PC-3 (cell line): ENCODE measurements around the gene NLRP10. TPM values are rescaled to one million over a fixed set of nuclear protein-coding genes. Genes with fewer than 3 reads are reported as not detected.
"Not testable (repeated sequence)": the region's sequence is repeated elsewhere in the genome, so short reads cannot be mapped to it uniquely, and the experiment has no call there.

ENCODE experiments used
- ATAC-seq: fragments of 200-7000 bp; cut with Tn5 transposase; 2 replicates; pipeline ENCODE4 v1.9.1; 2020; ENCODE audit warnings: mild to moderate bottlenecking, moderate library complexity
- BruUV-seq: library from RNA; stranded (reverse); fragments of 400-500 nt; replicated peaks from 2 replicates; lab custom pipeline; 2021; lab: Mats Ljungman, UMichigan
- CTCF ChIA-PET: fragments of 300-600 bp; sonication (Branson Sonifier 250); formaldehyde crosslinking; loops from one replicate; lab custom pipeline; 2022; ENCODE audit warnings: antibody characterized with exemption; lab: Charles Lee
- POLR2A ChIA-PET: fragments of 300-600 bp; sonication (Branson Sonifier 250); formaldehyde crosslinking; loops from one replicate; lab custom pipeline; 2022; ENCODE audit warnings: antibody characterized with exemption; ENCODE audit not compliant: unreplicated experiment; lab: Charles Lee
- DNase-seq: peaks from one replicate; pipeline ENCODE4 v3.0.0-alpha.2; 2015
- H2AFZ ChIP-seq: fragments of 300-600 bp; sonication (generic); 2 replicates; pipeline ENCODE4 v1.6.0; 2016; ENCODE audit warnings: antibody characterized with exemption, low read length
- H3F3A ChIP-seq: fragments of 300-600 bp; sonication (generic); one replicate; pipeline ENCODE4 v1.6.0; 2017; ENCODE audit warnings: antibody characterized with exemption, low read length, control low read depth, mild to moderate bottlenecking; ENCODE audit not compliant: unreplicated experiment
- H3K27ac ChIP-seq: fragments of 300-600 bp; sonication (generic); 2 replicates; pipeline ENCODE4 v1.5.1; 2016; ENCODE audit warnings: mild to moderate bottlenecking, low read length
- H3K27me3 ChIP-seq: fragments of 300-600 bp; sonication (generic); 2 replicates; pipeline ENCODE4 v1.6.1; 2016; ENCODE audit warnings: low read length, mixed read lengths
- H3K36me3 ChIP-seq: fragments of 300-600 bp; sonication (generic); 2 replicates; pipeline ENCODE4 v1.6.1; 2016; ENCODE audit warnings: low read depth, mixed run types, low read length, mixed read lengths
- H3K4me1 ChIP-seq: fragments of 300-600 bp; sonication (generic); 2 replicates; pipeline ENCODE4 v1.5.1; 2016; ENCODE audit warnings: low read length; ENCODE audit not compliant: insufficient read depth
- H3K4me2 ChIP-seq: fragments of 300-600 bp; sonication (generic); 2 replicates; pipeline ENCODE4 v1.6.0; 2016; ENCODE audit warnings: low read length
- H3K4me3 ChIP-seq: fragments of 300-600 bp; sonication (generic); 2 replicates; pipeline ENCODE4 v1.5.1; 2016; ENCODE audit warnings: mild to moderate bottlenecking, low read length, mixed read lengths
- H3K79me2 ChIP-seq: fragments of 300-600 bp; sonication (generic); 2 replicates; pipeline ENCODE4 v1.6.1; 2017; ENCODE audit warnings: low read length, mixed read lengths
- H3K9ac ChIP-seq: fragments of 300-600 bp; sonication (generic); 2 replicates; pipeline ENCODE4 v1.6.0; 2016; ENCODE audit warnings: mild to moderate bottlenecking, low read length
- H3K9me2 ChIP-seq: fragments of 300-600 bp; sonication (generic); replicated peaks from 2 replicates; pipeline ENCODE4 v1.6.1; 2016; ENCODE audit warnings: mixed run types, low read length, mixed read lengths
- H3K9me3 ChIP-seq: fragments of 300-600 bp; sonication (generic); 2 replicates; pipeline ENCODE4 v1.6.1; 2016; ENCODE audit warnings: low read length, mixed read lengths
- H4K20me1 ChIP-seq: fragments of 300-600 bp; sonication (generic); 2 replicates; pipeline ENCODE4 v1.6.1; 2016; ENCODE audit warnings: low read length, mixed read lengths
- EZH2 ChIP-seq: fragments of 300-600 bp; sonication (generic); IDR thresholded peaks from one replicate; pipeline ENCODE4 v1.6.1; 2017; ENCODE audit warnings: antibody characterized with exemption, mild to moderate bottlenecking, low read length; ENCODE audit not compliant: unreplicated experiment
- EZH2phosphoT487 ChIP-seq: fragments of 300-600 bp; sonication (generic); IDR thresholded peaks from 2 replicates; pipeline ENCODE4 v1.6.1; 2018; ENCODE audit warnings: mild to moderate bottlenecking, antibody characterized with exemption, low read length, borderline replicate concordance
- intact Hi-C: fragments of 100-400 bp; cut with micrococcal nuclease; formaldehyde crosslinking; loops from 2 replicates; pipeline ENCODE4 v1.9.0; 2023
- total RNA-seq: library from RNA; depleted of rRNA; stranded (reverse); fragments of >200 nt; gene quantifications from 2 replicates; pipeline ENCODE4 v1.2.3, GENCODE V29; 2014
- TF ChIP-seq, protein P1 (sequence below): fragments of 300-600 bp; sonication (generic); conservative IDR thresholded peaks from 2 replicates; pipeline ENCODE4 v1.5.1; 2017; ENCODE audit warnings: antibody characterized with exemption, low read depth, mild to moderate bottlenecking, low read length

Gene NLRP10
- total RNA-seq, 1 experiment from 2014 or later: 1.9 TPM

DNA sequence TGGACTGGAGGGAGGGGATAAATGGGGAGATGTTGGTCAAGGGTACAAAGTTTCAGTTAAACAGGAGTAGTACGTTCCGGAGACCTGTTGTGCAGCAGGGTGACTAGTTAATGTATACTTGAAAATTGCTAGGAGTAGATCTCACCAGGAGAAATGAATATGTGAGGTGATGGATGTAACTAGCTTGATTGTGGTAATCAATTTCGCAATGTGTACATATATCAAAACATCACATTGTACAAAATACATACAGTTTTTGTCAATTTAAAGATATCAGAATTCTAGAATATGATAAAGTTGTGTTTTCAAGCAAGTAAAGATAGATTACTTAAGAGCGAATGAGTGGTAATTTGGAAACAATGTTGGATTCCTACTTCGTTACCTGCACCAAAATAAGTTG, 35.1 kb upstream of the NLRP10 start:
- Histone ChIP-seq H3K9me3 (no peaks in the 10 kb centered on the region), H3K79me2 (no peaks in the 10 kb centered on the region), H3K27ac (no peak overlapping the region), H3F3A (no peaks in the 10 kb centered on the region), H3K9ac (no peak overlapping the region), H3K4me3 (no peak overlapping the region), H3K9me2 (no peaks in the 10 kb centered on the region), H3K27me3 (no peaks in the 10 kb centered on the region), H3K4me1 (no peaks in the 10 kb centered on the region), H2AFZ (no peak overlapping the region), H3K4me2 (no peak overlapping the region), H4K20me1 (no peaks in the 10 kb centered on the region), H3K36me3 (peaks cover 42% of the 10 kb centered on the region)
- ChIA-PET CTCF (no interaction called here), POLR2A (interaction anchor here (0.6 kb wide), 1 partner anchor 13 kb away, joined by 3 read pairs; the partner anchor contains the start of gene EIF3F)
- no peak for TF ChIP-seq EZH2phosphoT487
- TF ChIP-seq, protein P1, sequence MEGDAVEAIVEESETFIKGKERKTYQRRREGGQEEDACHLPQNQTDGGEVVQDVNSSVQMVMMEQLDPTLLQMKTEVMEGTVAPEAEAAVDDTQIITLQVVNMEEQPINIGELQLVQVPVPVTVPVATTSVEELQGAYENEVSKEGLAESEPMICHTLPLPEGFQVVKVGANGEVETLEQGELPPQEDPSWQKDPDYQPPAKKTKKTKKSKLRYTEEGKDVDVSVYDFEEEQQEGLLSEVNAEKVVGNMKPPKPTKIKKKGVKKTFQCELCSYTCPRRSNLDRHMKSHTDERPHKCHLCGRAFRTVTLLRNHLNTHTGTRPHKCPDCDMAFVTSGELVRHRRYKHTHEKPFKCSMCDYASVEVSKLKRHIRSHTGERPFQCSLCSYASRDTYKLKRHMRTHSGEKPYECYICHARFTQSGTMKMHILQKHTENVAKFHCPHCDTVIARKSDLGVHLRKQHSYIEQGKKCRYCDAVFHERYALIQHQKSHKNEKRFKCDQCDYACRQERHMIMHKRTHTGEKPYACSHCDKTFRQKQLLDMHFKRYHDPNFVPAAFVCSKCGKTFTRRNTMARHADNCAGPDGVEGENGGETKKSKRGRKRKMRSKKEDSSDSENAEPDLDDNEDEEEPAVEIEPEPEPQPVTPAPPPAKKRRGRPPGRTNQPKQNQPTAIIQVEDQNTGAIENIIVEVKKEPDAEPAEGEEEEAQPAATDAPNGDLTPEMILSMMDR: no peak
- no peak for TF ChIP-seq EZH2
- DNase-seq: no peak
- BruUV-seq: no TSS peak
- no peak for ATAC-seq
- intact Hi-C loops: no loop called here

DNA sequence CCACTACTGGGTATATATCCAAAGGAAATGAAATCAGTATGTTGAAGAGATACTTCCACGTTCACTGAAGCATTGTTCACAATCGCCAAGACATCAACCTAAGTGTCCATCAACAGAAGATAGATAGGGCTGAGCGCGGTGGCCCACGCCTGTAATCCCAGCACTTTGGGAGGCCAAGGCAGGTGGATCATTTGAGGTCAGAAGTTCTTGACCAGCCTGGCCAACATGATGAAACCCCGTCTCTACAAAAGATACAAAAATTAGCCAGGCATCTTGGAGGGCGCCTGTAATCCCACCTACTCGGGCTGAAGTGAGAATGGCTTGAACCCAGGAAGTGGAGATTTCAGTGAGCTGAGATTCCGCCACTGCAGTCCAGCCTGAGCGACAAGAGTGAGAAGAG, 34.5 kb upstream of the NLRP10 start:
- Histone ChIP-seq H3K27ac (no peak overlapping the region), H3K4me3 (no peak overlapping the region), H3K9ac (no peak overlapping the region), H3F3A (no peaks in the 10 kb centered on the region), H3K4me2 (no peak overlapping the region), H3K36me3 (peaks cover 48% of the 10 kb centered on the region), H3K79me2 (no peaks in the 10 kb centered on the region), H3K9me2 (no peaks in the 10 kb centered on the region), H3K9me3 (no peaks in the 10 kb centered on the region), H2AFZ (no peak overlapping the region), H3K27me3 (no peaks in the 10 kb centered on the region), H4K20me1 (no peaks in the 10 kb centered on the region), H3K4me1 (no peaks in the 10 kb centered on the region)
- intact Hi-C loops: no loop called here
- TF ChIP-seq EZH2 (no peak), EZH2phosphoT487 (no peak)
- TF ChIP-seq, protein P1: no peak
- CTCF ChIA-PET: interaction anchor here (0.8 kb wide), 1 partner anchor 13 kb away, joined by 3 read pairs; the partner anchor contains the start of gene EIF3F
- DNase-seq: no peak
- POLR2A ChIA-PET: no interaction called here
- no TSS peak for BruUV-seq
- ATAC-seq: no peak

DNA sequence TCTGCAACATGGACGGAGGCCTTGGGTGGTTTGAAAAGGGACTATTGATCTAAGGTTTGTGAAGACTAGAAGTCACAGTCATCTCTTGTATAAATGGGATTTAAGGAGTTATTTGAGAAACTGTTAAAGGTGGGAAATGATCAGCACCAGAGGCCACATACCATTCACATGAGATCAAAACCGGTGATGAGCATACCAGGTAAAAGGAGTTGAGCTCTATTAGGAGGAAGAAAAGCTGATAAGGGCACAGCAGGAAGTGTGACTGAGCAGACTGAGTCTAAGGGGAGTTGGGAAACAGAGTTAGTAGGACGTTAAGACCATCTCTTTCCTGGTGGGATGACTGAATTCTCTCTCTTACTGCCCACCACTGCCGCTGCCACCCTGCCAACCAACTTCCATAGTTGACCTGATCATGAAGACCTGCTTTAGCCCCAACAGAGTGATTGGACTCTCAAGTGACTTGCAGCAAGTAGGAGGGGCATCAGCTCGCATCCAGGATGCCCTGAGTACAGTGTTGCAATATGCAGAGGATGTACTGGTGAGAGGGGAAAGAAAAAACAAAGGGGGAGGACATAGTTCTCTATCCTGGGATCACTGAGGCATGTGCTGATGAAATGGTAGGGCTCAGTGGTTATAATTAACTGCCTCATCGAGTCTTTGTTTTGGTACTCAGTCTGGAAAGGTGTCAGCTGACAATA, 29.5 kb upstream of the NLRP10 start:
- TF ChIP-seq, protein P1: no peak
- TF ChIP-seq EZH2: no peak
- TF ChIP-seq EZH2phosphoT487: no peak
- intact Hi-C loops: no loop called here
- no peak for ATAC-seq
- Histone ChIP-seq H4K20me1 (0 out of 2 replicates have a peak, but pooled peaks cover 8% of the 10 kb centered on the region), H3K36me3 (peaks cover 82% of the 10 kb centered on the region), H3K9ac (no peak overlapping the region), H3K4me3 (no peak overlapping the region), H3F3A (no peaks in the 10 kb centered on the region), H3K27me3 (no peaks in the 10 kb centered on the region), H3K79me2 (peaks cover 9% of the 10 kb centered on the region), H3K4me2 (no peak overlapping the region), H3K9me3 (no peaks in the 10 kb centered on the region), H3K9me2 (no peaks in the 10 kb centered on the region), H2AFZ (no peak overlapping the region), H3K4me1 (no peaks in the 10 kb centered on the region), H3K27ac (no peak overlapping the region)
- DNase-seq: no peak
- POLR2A ChIA-PET: no interaction called here
- CTCF ChIA-PET: no interaction called here
- no TSS peak for BruUV-seq

DNA sequence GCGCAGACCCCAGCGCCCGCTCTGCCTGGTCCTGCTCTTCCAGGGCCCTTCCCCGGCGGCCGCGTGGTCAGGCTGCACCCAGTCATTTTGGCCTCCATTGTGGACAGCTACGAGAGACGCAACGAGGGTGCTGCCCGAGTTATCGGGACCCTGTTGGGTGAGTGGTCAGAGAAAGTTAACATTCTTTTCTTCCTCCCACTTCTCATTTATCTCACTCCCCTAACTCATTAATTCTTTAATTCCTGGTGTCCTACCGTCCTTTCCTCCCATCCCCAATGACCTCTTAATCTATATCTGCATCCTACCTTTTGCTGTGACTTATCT, 22.3 kb upstream of the NLRP10 start:
- H3K27me3 ChIP-seq, BruUV-seq, H3K9me2 ChIP-seq, DNase-seq, H3K9me3 ChIP-seq, H3K27ac ChIP-seq, H3F3A ChIP-seq: not testable (repeated sequence)
- Histone ChIP-seq H2AFZ (peak overlapping the region; percentile 67; the same call in 1 of the 2 replicates), H4K20me1 (peaks cover 15% of the 10 kb centered on the region; the same call in 1 of the 2 replicates), H3K79me2 (peaks cover 36% of the 10 kb centered on the region), H3K9ac (peak overlapping the region; percentile 90), H3K36me3 (peaks cover 34% of the 10 kb centered on the region), H3K4me3 (peak overlapping the region; percentile 100), H3K4me2 (peak overlapping the region; percentile 94), H3K4me1 (peaks cover 22% of the 10 kb centered on the region)
- ChIA-PET POLR2A (interaction anchor here (0.5 to 1.4 kb wide), 4 partner anchors 10 to 1344 kb away, joined by 3 to 11 read pairs (median 4); no protein-coding TSS in a partner anchor), CTCF (interaction anchor here (0.7 to 2.0 kb wide), 9 partner anchors 10 to 310 kb away, joined by 3 to 30 read pairs (median 3); partner anchors contain the start of gene NLRP10)
- peak; percentile 29 for ATAC-seq
- intact Hi-C loops: loop anchor here (1.0 kb wide), 2 partner anchors 82 to 95 kb away; no protein-coding TSS in a partner anchor
